COLO668 (cell line): ENCODE measurements around the gene KDM7A.
A peak's percentile ranks its signal among the peaks of the same experiment; 100 is the strongest.

Experiments used
- DNase-seq: peaks from one replicate; lab custom pipeline; 2025; ENCODE audit not compliant: unreplicated experiment; lab: John Stamatoyannopoulos, UW

Gene KDM7A

GRCh38 chr7:140057143-140057535 is 119.6 kb downstream of the KDM7A start:
- DNase-seq: no peak

GRCh38 chr7:140056431-140057142 is 120.2 kb downstream of the KDM7A start:
- DNase-seq: no peak

- DNase-seq: no peak
Observed at GRCh38 chr7:140055833-140056232, 121.0 kb downstream of the KDM7A start.

GRCh38 chr7:140054751-140055150 is 122.0 kb downstream of the KDM7A start:
- no peak for DNase-seq

GRCh38 chr7:140053812-140054539 is 122.8 kb downstream of the KDM7A start:
- DNase-seq: no peak

GRCh38 chr7:140051820-140052219 is 125.0 kb downstream of the KDM7A start:
- no peak for DNase-seq

GRCh38 chr7:140050100-140050499 is 126.7 kb downstream of the KDM7A start:
- DNase-seq: no peak

- peak; percentile 45 for DNase-seq
Observed at GRCh38 chr7:140049339-140050024, 127.3 kb downstream of the KDM7A start.

- no peak for DNase-seq
Observed at GRCh38 chr7:140048989-140049338, 127.8 kb downstream of the KDM7A start.

GRCh38 chr7:140048138-140048537 is 128.6 kb downstream of the KDM7A start:
- no peak for DNase-seq

GRCh38 chr7:140047197-140047596 is 129.6 kb downstream of the KDM7A start:
- no peak for DNase-seq

GRCh38 chr7:140045697-140046096 is 131.1 kb downstream of the KDM7A start:
- DNase-seq: no peak

- no peak for DNase-seq
Observed at GRCh38 chr7:140044251-140044650, 132.5 kb downstream of the KDM7A start.

- DNase-seq: no peak
Observed at GRCh38 chr7:140042386-140042670, 134.5 kb downstream of the KDM7A start.

GRCh38 chr7:140041659-140042385 is 135.0 kb downstream of the KDM7A start:
- DNase-seq: no peak

- DNase-seq: no peak
Observed at GRCh38 chr7:140039896-140040295, 136.9 kb downstream of the KDM7A start.

- no peak for DNase-seq
Observed at GRCh38 chr7:140039066-140039465, 137.7 kb downstream of the KDM7A start.

- DNase-seq: no peak
Observed at GRCh38 chr7:140036224-140036962, 140.4 kb downstream of the KDM7A start.

- no peak for DNase-seq
Observed at GRCh38 chr7:140035400-140036223, 141.2 kb downstream of the KDM7A start.
